ENCODE results near the gene ATP1B3. TPM values are rescaled to one million over a fixed set of nuclear protein-coding genes. Genes with fewer than 3 reads are reported as not detected.

Gene ATP1B3
- polyA plus RNA-seq, 1 of the 3 experiments (the other 2 are of a cell fraction), result 86.3 TPM

DNA sequence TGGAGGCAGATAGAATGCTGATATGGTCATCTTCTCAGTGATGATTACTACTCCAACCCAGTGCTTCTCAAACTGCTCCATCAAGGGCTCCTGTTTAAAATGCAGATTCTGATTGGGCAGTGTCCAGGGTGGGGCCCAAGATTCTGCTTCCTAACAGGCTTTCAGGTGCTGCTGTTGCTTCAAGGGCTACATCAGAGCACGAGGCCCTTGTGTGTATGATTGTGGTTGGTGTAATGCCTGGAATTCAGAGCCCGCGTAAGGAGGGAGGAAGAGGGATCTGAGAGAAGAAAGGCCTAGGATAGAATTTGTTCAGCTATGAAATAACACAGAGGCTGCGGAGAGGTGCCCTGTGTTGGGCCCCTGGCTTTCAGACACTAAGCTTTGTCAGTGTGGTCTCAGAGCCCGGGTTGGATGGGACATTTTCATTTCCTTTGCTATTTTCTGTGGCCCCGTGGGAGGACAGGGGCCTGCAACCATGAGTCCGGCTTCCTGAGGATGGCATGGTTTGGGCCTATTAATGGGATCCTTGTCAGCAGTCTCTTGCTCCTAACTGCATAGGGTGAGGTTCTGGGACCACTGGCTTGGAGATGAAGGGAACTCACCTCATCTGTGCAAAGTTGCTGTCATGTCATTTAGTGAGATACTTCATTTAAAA, 53.0 kb downstream of the ATP1B3 start (continued):
- TF ChIP-seq FOXJ3 (CRISPR knock-in tag; IDR thresholded peaks at IDR 0.05) (no peak), NRF1 (IDR thresholded peaks at IDR 0.05; ENCODE audit: low read depth, low read length) (no peak), IRF3 (IDR thresholded peaks at IDR 0.05; ENCODE audit: low read depth, low read length) (no peak), RXRA (IDR thresholded peaks at IDR 0.05; ENCODE audit: borderline replicate concordance, low read depth) (no peak), TEAD4 (IDR thresholded peaks at IDR 0.05; ENCODE audit: borderline replicate concordance, insufficient read depth) (no peak), TCF12 (IDR thresholded peaks at IDR 0.05) (no peak), TAF1 (IDR thresholded peaks at IDR 0.05; ENCODE audit: borderline replicate concordance, low read depth, low read length) (no peak), RAD21 (IDR thresholded peaks at IDR 0.05; ENCODE audit: low read length) (no peak)

GRCh38 chr3:141930801-141931200, 54.4 kb downstream of the ATP1B3 start:
- no peak overlapping the region for H3K27ac ChIP-seq (ENCODE audit: low read depth in 2 of 2, low read length in 1 of 2)
- TF ChIP-seq, protein P1, sequence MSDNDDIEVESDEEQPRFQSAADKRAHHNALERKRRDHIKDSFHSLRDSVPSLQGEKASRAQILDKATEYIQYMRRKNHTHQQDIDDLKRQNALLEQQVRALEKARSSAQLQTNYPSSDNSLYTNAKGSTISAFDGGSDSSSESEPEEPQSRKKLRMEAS (IDR thresholded peaks at IDR 0.05; ENCODE audit: low read depth), result no peak
- WGBS (ENCODE audit: low lambda C conversion rate), result 85% methylated on average over 4 of the region's 4 CpGs
- CTCF ChIA-PET, result no interaction called here
- H3K36me3 ChIP-seq (replicated peaks in 1 of 2; ENCODE audit: control insufficient read depth in 1 of 2, insufficient read depth in 2 of 2, low read length in 1 of 2), result peaks cover 0 to 8% of the 10 kb centered on the region in 2 experiments
- H3K4me2 ChIP-seq, result no peak overlapping the region
- no peak overlapping the region for H3K4me3 ChIP-seq (ENCODE audit: low read depth in 2 of 2, low read length in 1 of 2)
- H3K9ac ChIP-seq, result no peak overlapping the region
- no peak overlapping the region for H2AFZ ChIP-seq (ENCODE audit: low read depth)
- no peaks in the 10 kb centered on the region for H3K9me2 ChIP-seq
- H3K27me3 ChIP-seq (ENCODE audit: insufficient read depth), result no peaks in the 10 kb centered on the region
- POLR2A ChIA-PET, result no interaction called here
- H3K9me3 ChIP-seq, result no peaks in the 10 kb centered on the region
- no peaks in the 10 kb centered on the region for H4K20me1 ChIP-seq (ENCODE audit: insufficient read depth)
- H3K79me2 ChIP-seq (ENCODE audit: insufficient read depth), result no peaks in the 10 kb centered on the region
- peaks cover 5% of the 10 kb centered on the region for H3F3A ChIP-seq (replicated peaks; ENCODE audit: insufficient read depth)
- H3K4me1 ChIP-seq (ENCODE audit: control insufficient read depth in 1 of 2, insufficient read depth in 2 of 2, low read depth in 1 of 2, low read length in 1 of 2), result no peaks in the 10 kb centered on the region
- DNase-seq, result no peak

GRCh38 chr3:141933421-141934300, 57.2 kb downstream of the ATP1B3 start:
- POLR2A ChIA-PET, result no interaction called here
- no peak overlapping the region for H3K9ac ChIP-seq

More at GRCh38 chr3:141933421-141934300, 57.2 kb downstream of the ATP1B3 start:
- no peaks in the 10 kb centered on the region for H3K36me3 ChIP-seq (replicated peaks in 1 of 2; ENCODE audit: control insufficient read depth in 1 of 2, insufficient read depth in 2 of 2, low read length in 1 of 2)
- no peak for DNase-seq
- H3K9me3 ChIP-seq, result no peaks in the 10 kb centered on the region
- CTCF ChIA-PET, result interaction anchor here (1.4 to 1.5 kb wide), 2 partner anchors 20 to 21 kb away, joined by 3 to 5 read pairs; no protein-coding TSS in a partner anchor
- no peaks in the 10 kb centered on the region for H3K4me1 ChIP-seq (ENCODE audit: control insufficient read depth in 1 of 2, insufficient read depth in 2 of 2, low read depth in 1 of 2, low read length in 1 of 2)
- no peaks in the 10 kb centered on the region for H3K9me2 ChIP-seq
- H3K4me2 ChIP-seq, result no peak overlapping the region
- H3F3A ChIP-seq (replicated peaks; ENCODE audit: insufficient read depth), result peaks cover 3% of the 10 kb centered on the region
- WGBS (ENCODE audit: low lambda C conversion rate), result 90% methylated on average over 15 of the region's 16 CpGs
- no peaks in the 10 kb centered on the region for H3K79me2 ChIP-seq (ENCODE audit: insufficient read depth)
- H4K20me1 ChIP-seq (ENCODE audit: insufficient read depth), result no peaks in the 10 kb centered on the region
- H2AFZ ChIP-seq (ENCODE audit: low read depth), result no peak overlapping the region
- H3K27me3 ChIP-seq (ENCODE audit: insufficient read depth), result no peaks in the 10 kb centered on the region
- H3K4me3 ChIP-seq (ENCODE audit: low read depth in 2 of 2, low read length in 1 of 2), result no peak overlapping the region
- no peak overlapping the region for H3K27ac ChIP-seq (ENCODE audit: low read depth in 2 of 2, low read length in 1 of 2)
- TF ChIP-seq RFX5 (IDR thresholded peaks at IDR 0.05; ENCODE audit: low read length) (no peak), EP300 (IDR thresholded peaks at IDR 0.05; ENCODE audit: borderline replicate concordance in 1 of 2, low read depth in 1 of 2, low read length in 1 of 2) (no peak), GATA2 (CRISPR knock-in tag; IDR thresholded peaks at IDR 0.05) (no peak), FOXM1 (IDR thresholded peaks at IDR 0.05; ENCODE audit: low read depth) (no peak), YY1 (IDR thresholded peaks at IDR 0.05; ENCODE audit: low read depth) (no peak), POLR2AphosphoS5 (IDR thresholded peaks at IDR 0.05; ENCODE audit: low read depth, low read length) (no peak), TEAD4 (IDR thresholded peaks at IDR 0.05; ENCODE audit: borderline replicate concordance, insufficient read depth) (no peak), FOSL2 (IDR thresholded peaks at IDR 0.05; ENCODE audit: borderline replicate concordance, low read depth) (no peak), USF1 (IDR thresholded peaks at IDR 0.05; ENCODE audit: borderline replicate concordance, low read depth) (no peak)

Measured in SK-N-SH (cell line).